Uterus (tissue), 4 donors: ENCODE data around the gene PLA2G4D. TPM values are rescaled to one million over a fixed set of nuclear protein-coding genes. Genes with fewer than 3 reads are reported as not detected.

Experiments
- DNase-seq, 2 donors: peaks; one replicate each; pipeline ENCODE4 v3.0.0-alpha.2; 2019 to 2020
- H3K27ac ChIP-seq, 2 donors: fragments of 200-600 bp; sonication (generic); 1 replicate in 1 of 2; 2 replicates in 1 of 2; pipeline ENCODE4 v1.5.1; 2016 to 2018
- H3K27me3 ChIP-seq, 2 donors: fragments of 200-600 bp; sonication (generic); one replicate each; pipeline ENCODE4 v1.5.1; 2018 to 2019; ENCODE audit warnings: control low read depth in 1 of 2
- H3K36me3 ChIP-seq, 2 donors: fragments of 200-600 bp; sonication (generic); one replicate each; pipeline ENCODE4 v1.5.1; 2019; ENCODE audit warnings: control low read depth in 1 of 2
- H3K4me1 ChIP-seq, 2 donors: fragments of 200-600 bp; sonication (generic); one replicate each; pipeline ENCODE4 v1.5.1; 2018 to 2019; ENCODE audit warnings: control low read depth in 1 of 2
- H3K4me3 ChIP-seq, 2 donors: fragments of 200-600 bp; sonication (generic); 1 replicate in 1 of 2; 2 replicates in 1 of 2; pipeline ENCODE4 v1.5.1; 2018 to 2019; ENCODE audit warnings: mild to moderate bottlenecking in 1 of 2
- H3K9me3 ChIP-seq, 2 donors: fragments of 200-600 bp; sonication (generic); one replicate each; pipeline ENCODE4 v1.5.1; 2019; ENCODE audit warnings: control low read depth in 1 of 2
- POLR2A ChIP-seq, 2 donors: fragments of 450-650 bp; IDR thresholded peaks; one replicate each; pipeline ENCODE4 v1.6.1; 2016; ENCODE audit warnings: antibody characterized with exemption in 2 of 2, mild to moderate bottlenecking in 1 of 2, moderate library complexity in 1 of 2
- intact Hi-C: fragments of 100-400 bp; cut with DNase I; formaldehyde crosslinking; loops from one replicate; pipeline ENCODE4 v1.15.1; 2023; ENCODE audit warnings: low total_unique reads
- total RNA-seq, 4 donors: library from RNA; depleted of rRNA in 3 of 4; stranded (reverse); fragments of >200 nt in 3 of 4; gene quantifications; one replicate each; pipeline versions ENCODE4 v1.1.0 to v1.2.4, GENCODE V29; 2014 to 2023
- TF ChIP-seq, protein P1 (sequence below), 4 experiments: fragments of 200-600 bp in 2 of 4; fragments of 450-650 bp in 2 of 4; sonication (generic) in 2 of 4; IDR thresholded peaks; one replicate each; pipeline ENCODE4 v1.5.1; 2016 to 2019; ENCODE audit warnings: antibody characterized with exemption in 4 of 4, mild to moderate bottlenecking in 2 of 4, moderate library complexity in 1 of 4
- donor health status: DM: yes; HTN: yes; CAD: no.

PLA2G4D gene
- total RNA-seq, 4 donors from 2014 or later = 0.07 TPM; not detected in 3

DNA sequence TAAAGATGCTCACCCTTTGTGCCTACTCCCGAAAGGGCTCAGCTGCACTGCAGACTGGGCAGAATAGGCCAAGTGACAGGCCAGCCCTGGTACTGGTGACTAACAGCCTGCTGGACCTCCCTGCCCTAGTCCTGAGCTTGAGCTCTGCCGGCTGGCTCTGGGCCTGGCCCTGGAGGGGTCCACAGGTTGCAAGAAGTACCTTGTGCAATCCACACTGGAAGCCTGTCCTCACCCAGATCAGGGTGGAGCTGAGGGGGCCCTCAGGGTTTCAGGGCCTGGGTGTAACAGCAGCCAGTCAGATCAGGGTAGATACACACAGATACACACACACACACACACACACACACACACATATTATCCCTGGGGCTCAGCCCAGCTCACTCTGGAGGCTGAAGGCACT is 27.3 kb upstream of the PLA2G4D start:
- DNase-seq = no peak
- Histone ChIP-seq H3K27ac (no peak overlapping the region), H3K27me3 (no peaks in the 10 kb centered on the region), H3K4me1 (no peaks in the 10 kb centered on the region), H3K4me3 (no peak overlapping the region), H3K36me3 (no peaks in the 10 kb centered on the region), H3K9me3 (no peaks in the 10 kb centered on the region)
- TF ChIP-seq, protein P1, sequence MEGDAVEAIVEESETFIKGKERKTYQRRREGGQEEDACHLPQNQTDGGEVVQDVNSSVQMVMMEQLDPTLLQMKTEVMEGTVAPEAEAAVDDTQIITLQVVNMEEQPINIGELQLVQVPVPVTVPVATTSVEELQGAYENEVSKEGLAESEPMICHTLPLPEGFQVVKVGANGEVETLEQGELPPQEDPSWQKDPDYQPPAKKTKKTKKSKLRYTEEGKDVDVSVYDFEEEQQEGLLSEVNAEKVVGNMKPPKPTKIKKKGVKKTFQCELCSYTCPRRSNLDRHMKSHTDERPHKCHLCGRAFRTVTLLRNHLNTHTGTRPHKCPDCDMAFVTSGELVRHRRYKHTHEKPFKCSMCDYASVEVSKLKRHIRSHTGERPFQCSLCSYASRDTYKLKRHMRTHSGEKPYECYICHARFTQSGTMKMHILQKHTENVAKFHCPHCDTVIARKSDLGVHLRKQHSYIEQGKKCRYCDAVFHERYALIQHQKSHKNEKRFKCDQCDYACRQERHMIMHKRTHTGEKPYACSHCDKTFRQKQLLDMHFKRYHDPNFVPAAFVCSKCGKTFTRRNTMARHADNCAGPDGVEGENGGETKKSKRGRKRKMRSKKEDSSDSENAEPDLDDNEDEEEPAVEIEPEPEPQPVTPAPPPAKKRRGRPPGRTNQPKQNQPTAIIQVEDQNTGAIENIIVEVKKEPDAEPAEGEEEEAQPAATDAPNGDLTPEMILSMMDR (IDR thresholded peaks at IDR 0.05) = no peak
- no peak for TF ChIP-seq POLR2A (IDR thresholded peaks at IDR 0.05)
- intact Hi-C loops = no loop called here

DNA sequence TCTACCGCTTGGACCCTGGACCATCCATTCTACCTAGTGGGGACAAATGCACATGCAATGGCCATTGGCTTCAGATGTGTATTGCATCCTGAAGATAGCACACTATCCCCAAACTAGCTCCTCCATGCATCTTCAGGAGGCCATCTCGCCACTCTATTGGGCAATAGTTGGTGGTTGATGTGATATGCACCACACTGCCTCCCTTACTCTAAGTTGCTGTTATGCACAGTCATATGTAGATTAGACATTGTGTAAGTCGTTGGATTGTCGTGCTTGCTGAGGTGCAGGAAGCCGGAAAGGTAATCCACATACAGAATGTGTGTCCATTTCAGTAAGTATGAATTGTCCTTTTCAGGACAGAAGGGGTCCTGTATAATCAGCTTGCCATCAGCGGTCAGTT is 26.7 kb upstream of the PLA2G4D start:
- Histone ChIP-seq H3K27me3 (no peaks in the 10 kb centered on the region), H3K4me1 (no peaks in the 10 kb centered on the region), H3K36me3 (no peaks in the 10 kb centered on the region), H3K4me3 (no peak overlapping the region), H3K9me3 (no peaks in the 10 kb centered on the region), H3K27ac (no peak overlapping the region)
- TF ChIP-seq, protein P1 (IDR thresholded peaks at IDR 0.05) = no peak
- TF ChIP-seq POLR2A (IDR thresholded peaks at IDR 0.05) = no peak
- no peak for DNase-seq
- intact Hi-C loops = no loop called here

DNA sequence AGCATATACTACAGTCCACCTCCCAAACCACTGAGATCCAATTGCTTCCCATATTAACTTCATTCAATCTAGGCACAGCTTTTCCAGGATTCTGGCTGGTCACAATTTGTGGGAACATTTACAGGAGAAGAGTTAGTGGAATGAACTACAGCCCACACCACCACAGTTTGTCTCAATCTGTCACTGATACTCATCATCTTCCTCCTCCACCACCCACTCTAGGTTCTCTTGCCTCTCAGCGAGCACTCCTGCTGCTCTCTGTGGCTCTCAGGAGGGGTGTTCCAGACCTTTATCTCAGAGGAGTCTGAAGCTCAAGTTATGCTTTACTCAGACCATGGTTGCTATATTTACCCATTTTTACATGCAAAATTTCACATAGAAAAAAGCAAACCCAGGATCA is 25.9 kb upstream of the PLA2G4D start:
- intact Hi-C loops = no loop called here
- no peak for DNase-seq
- no peaks in the 10 kb centered on the region for H3K36me3 ChIP-seq
- H3K9me3 ChIP-seq = no peaks in the 10 kb centered on the region
- TF ChIP-seq POLR2A (IDR thresholded peaks at IDR 0.05) = no peak
- TF ChIP-seq, protein P1 (IDR thresholded peaks at IDR 0.05) = no peak
- H3K4me3 ChIP-seq = no peak overlapping the region
- H3K4me1 ChIP-seq = no peaks in the 10 kb centered on the region
- H3K27me3 ChIP-seq = no peaks in the 10 kb centered on the region
- H3K27ac ChIP-seq = no peak overlapping the region

DNA sequence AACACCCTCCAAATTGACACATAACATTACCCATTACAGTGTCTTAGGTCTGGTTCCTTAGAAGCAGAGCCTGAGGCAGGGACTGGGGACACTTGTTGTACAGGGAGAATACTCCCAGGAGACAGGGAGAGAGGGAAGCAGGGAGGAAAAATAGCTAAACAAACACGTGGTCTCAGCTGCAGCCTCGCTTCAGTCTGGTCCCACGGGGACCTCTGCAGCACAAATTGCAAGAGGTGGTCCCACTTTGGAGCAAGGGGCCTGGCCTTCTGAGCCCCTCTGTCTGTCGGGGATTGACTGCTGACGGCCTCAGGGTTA is 25.0 kb upstream of the PLA2G4D start:
- Histone ChIP-seq H3K4me1 (no peaks in the 10 kb centered on the region), H3K9me3 (no peaks in the 10 kb centered on the region), H3K36me3 (no peaks in the 10 kb centered on the region), H3K27ac (no peak overlapping the region), H3K4me3 (no peak overlapping the region), H3K27me3 (no peaks in the 10 kb centered on the region)
- TF ChIP-seq, protein P1 (IDR thresholded peaks at IDR 0.05) = no peak
- TF ChIP-seq POLR2A (IDR thresholded peaks at IDR 0.05) = no peak
- intact Hi-C loops = no loop called here
- no peak for DNase-seq

DNA sequence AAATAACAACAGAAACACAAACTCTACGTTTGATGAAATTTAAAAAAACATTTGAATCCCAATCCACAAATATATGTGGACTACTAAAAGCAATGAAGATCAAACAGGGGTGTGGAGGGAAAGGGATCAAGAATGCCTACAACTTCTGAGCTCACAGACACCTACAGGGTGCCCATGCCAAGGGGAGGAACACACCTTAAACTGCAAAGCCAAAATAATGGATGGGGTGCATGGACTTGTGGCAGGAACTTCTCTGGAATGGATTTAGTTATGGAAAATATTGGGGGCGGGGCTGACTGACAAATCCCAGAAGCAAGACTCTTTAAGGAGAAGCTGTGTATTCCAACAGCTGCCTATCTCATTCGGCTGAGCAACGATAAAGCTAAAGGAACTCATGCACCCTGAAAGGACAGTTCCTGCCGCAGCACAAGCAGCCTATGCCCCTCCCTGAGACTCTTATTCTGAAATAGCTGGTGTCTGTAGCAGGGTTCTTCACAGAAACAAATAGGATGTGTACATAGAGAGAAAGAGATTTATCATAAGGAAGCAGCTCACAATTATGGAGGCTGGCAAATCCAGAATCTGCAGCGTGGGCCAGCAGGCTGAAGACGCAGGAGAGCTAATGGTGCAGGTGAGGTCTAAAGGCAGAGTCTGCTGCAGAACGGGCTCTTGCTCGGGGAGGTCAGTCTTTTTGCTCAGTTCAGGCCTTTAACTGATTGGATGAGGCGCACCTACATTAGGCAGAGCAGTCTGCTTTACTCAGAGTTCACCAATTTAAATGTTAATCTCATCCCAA is 24.5 kb upstream of the PLA2G4D start:
- no peaks in the 10 kb centered on the region for H3K36me3 ChIP-seq
- no peak overlapping the region for H3K27ac ChIP-seq
- H3K9me3 ChIP-seq = no peaks in the 10 kb centered on the region
- TF ChIP-seq, protein P1 (IDR thresholded peaks at IDR 0.05) = no peak
- no peak for TF ChIP-seq POLR2A (IDR thresholded peaks at IDR 0.05)
- H3K4me1 ChIP-seq = no peaks in the 10 kb centered on the region
- no peak for DNase-seq
- no peaks in the 10 kb centered on the region for H3K27me3 ChIP-seq
- H3K4me3 ChIP-seq = no peak overlapping the region
- intact Hi-C loops = no loop called here
